ENCODE data around the gene NFASC.

Gene NFASC

DNA sequence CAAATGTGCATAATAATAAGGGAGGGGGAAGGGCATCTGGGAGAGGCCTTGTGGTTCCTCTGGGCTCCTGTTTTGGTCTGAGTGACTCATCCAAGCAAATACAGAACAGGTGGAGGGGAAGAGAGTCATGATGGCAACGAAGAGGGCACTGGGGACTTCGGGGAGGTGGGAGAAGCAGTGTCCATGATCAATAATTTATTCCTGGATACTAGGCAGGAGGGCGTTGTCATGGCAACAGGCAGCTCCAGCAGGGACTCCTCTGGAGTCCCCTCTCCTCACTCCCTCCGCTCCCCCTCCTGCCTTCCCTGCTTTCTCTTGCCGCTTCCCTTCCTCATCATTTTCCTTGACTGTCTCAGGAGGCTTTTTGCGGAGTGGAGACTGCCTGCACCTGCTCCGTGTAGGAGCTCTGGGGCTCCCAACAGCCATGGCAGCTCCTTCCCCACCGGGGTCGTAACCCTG is 12.3 kb upstream of the NFASC start:
- H3K4me2 ChIP-seq (ENCODE audit: low read length): no peak overlapping the region
- no peaks in the 10 kb centered on the region for H3K9me3 ChIP-seq (ENCODE audit: control insufficient read depth, insufficient read depth, low read length)
- H3K36me3 ChIP-seq (ENCODE audit: control insufficient read depth, low read length): no peaks in the 10 kb centered on the region
- no peak overlapping the region for H3K27ac ChIP-seq (ENCODE audit: low read depth, low read length)
- H3K79me2 ChIP-seq (ENCODE audit: control insufficient read depth, low read length): no peaks in the 10 kb centered on the region
- no peaks in the 10 kb centered on the region for H3K9me2 ChIP-seq (replicated peaks; ENCODE audit: control insufficient read depth, low read length)
- H3K27me3 ChIP-seq (ENCODE audit: control insufficient read depth, low read length): peaks cover 20% of the 10 kb centered on the region
- no peak overlapping the region for H3K4me3 ChIP-seq (ENCODE audit: low read length)
- H3K4me1 ChIP-seq (ENCODE audit: control insufficient read depth, low read length): peaks cover 5% of the 10 kb centered on the region; the same call in 1 of the 2 replicates
- TF ChIP-seq EZH2phosphoT487 (IDR thresholded peaks at IDR 0.05; ENCODE audit: borderline replicate concordance, low read length): no peak
- TF ChIP-seq, protein P1, sequence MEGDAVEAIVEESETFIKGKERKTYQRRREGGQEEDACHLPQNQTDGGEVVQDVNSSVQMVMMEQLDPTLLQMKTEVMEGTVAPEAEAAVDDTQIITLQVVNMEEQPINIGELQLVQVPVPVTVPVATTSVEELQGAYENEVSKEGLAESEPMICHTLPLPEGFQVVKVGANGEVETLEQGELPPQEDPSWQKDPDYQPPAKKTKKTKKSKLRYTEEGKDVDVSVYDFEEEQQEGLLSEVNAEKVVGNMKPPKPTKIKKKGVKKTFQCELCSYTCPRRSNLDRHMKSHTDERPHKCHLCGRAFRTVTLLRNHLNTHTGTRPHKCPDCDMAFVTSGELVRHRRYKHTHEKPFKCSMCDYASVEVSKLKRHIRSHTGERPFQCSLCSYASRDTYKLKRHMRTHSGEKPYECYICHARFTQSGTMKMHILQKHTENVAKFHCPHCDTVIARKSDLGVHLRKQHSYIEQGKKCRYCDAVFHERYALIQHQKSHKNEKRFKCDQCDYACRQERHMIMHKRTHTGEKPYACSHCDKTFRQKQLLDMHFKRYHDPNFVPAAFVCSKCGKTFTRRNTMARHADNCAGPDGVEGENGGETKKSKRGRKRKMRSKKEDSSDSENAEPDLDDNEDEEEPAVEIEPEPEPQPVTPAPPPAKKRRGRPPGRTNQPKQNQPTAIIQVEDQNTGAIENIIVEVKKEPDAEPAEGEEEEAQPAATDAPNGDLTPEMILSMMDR (IDR thresholded peaks at IDR 0.05; ENCODE audit: low read depth, low read length, poor library complexity, severe bottlenecking): no peak
- no peaks in the 10 kb centered on the region for H3F3A ChIP-seq (ENCODE audit: control insufficient read depth, insufficient read depth)
- H4K20me1 ChIP-seq (ENCODE audit: control insufficient read depth, insufficient read depth, low read depth, low read length): no peaks in the 10 kb centered on the region

DNA sequence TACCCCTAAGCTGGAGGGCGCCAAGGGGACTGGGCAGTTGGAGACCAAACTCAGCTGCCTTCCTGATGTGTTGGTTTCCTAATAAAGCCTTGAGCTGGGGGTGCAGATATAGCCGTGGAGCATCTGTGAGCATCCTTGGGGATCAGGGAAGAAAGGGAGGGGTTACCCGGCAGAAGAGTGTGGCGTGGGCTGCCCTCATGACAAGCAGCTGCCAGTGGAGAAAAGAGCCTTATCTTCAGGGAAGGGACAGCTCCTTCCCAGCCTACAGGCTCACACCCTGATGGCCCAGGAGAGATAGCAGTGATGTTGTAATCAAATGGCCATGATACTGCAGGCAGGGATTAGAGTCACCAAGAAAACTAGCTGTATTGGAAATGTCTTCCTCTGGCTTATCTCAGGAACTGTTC is 10.8 kb upstream of the NFASC start:
- Histone ChIP-seq H3K9me2 (replicated peaks; ENCODE audit: control insufficient read depth, low read length) (no peaks in the 10 kb centered on the region), H3K27me3 (ENCODE audit: control insufficient read depth, low read length) (peaks cover 13% of the 10 kb centered on the region), H3F3A (ENCODE audit: control insufficient read depth, insufficient read depth) (no peaks in the 10 kb centered on the region), H3K36me3 (ENCODE audit: control insufficient read depth, low read length) (no peaks in the 10 kb centered on the region), H3K79me2 (ENCODE audit: control insufficient read depth, low read length) (no peaks in the 10 kb centered on the region), H3K9me3 (ENCODE audit: control insufficient read depth, insufficient read depth, low read length) (no peaks in the 10 kb centered on the region), H4K20me1 (ENCODE audit: control insufficient read depth, insufficient read depth, low read depth, low read length) (no peaks in the 10 kb centered on the region), H3K4me1 (ENCODE audit: control insufficient read depth, low read length) (peaks cover 5% of the 10 kb centered on the region; the same call in 1 of the 2 replicates), H3K4me2 (ENCODE audit: low read length) (no peak overlapping the region), H3K27ac (ENCODE audit: low read depth, low read length) (no peak overlapping the region), H3K4me3 (ENCODE audit: low read length) (no peak overlapping the region)
- TF ChIP-seq, protein P1 (IDR thresholded peaks at IDR 0.05; ENCODE audit: low read depth, low read length, poor library complexity, severe bottlenecking): no peak
- no peak for TF ChIP-seq EZH2phosphoT487 (IDR thresholded peaks at IDR 0.05; ENCODE audit: borderline replicate concordance, low read length)

DNA sequence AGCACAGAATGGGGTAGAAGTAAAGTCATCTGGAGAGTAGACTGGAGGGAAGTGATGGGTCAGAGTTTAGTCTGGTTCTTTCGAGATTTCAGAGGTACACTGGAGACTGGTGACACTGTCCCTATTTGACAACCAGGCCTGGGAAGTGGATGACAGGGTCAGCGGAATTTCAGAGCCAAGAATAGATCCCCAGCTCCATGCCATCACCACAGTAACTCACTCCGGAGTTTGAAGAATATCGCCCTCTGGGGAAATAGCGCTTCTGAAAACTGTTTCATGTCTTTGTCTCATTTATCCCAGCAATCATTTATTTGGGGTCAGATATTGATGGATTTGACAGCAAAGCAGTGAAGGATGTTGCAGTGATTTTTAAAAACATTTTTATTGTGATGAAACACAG is 7.6 kb upstream of the NFASC start:
- Histone ChIP-seq H3K9me3 (ENCODE audit: control insufficient read depth, insufficient read depth, low read length) (no peaks in the 10 kb centered on the region), H3K9me2 (replicated peaks; ENCODE audit: control insufficient read depth, low read length) (no peaks in the 10 kb centered on the region), H3K4me1 (ENCODE audit: control insufficient read depth, low read length) (peaks cover 5% of the 10 kb centered on the region; the same call in 1 of the 2 replicates), H3K4me3 (ENCODE audit: low read length) (no peak overlapping the region), H3F3A (ENCODE audit: control insufficient read depth, insufficient read depth) (no peaks in the 10 kb centered on the region), H3K27me3 (ENCODE audit: control insufficient read depth, low read length) (peaks cover 4% of the 10 kb centered on the region; the same call in 1 of the 2 replicates), H3K36me3 (ENCODE audit: control insufficient read depth, low read length) (no peaks in the 10 kb centered on the region), H3K79me2 (ENCODE audit: control insufficient read depth, low read length) (no peaks in the 10 kb centered on the region), H3K4me2 (ENCODE audit: low read length) (no peak overlapping the region), H4K20me1 (ENCODE audit: control insufficient read depth, insufficient read depth, low read depth, low read length) (no peaks in the 10 kb centered on the region), H3K27ac (ENCODE audit: low read depth, low read length) (no peak overlapping the region)
- TF ChIP-seq, protein P1 (IDR thresholded peaks at IDR 0.05; ENCODE audit: low read depth, low read length, poor library complexity, severe bottlenecking): no peak
- no peak for TF ChIP-seq EZH2phosphoT487 (IDR thresholded peaks at IDR 0.05; ENCODE audit: borderline replicate concordance, low read length)
